GM23338 (cell line): ENCODE measurements around the gene IGFBP4. TPM values are rescaled to one million over a fixed set of nuclear protein-coding genes. Genes with fewer than 3 reads are reported as not detected.

ENCODE experiments used
- ATAC-seq: fragments of 200-7000 bp; cut with Tn5 transposase; 3 replicates; pipeline ENCODE4 v1.9.1; 2020
- DNase-seq: peaks from one replicate; pipeline ENCODE4 v3.0.0-alpha.2; 2015; ENCODE audit warnings: low spot score
- H2AFZ ChIP-seq: fragments of 200-600 bp; sonication (generic); 2 replicates; pipeline ENCODE4 v1.8.0; 2016; ENCODE audit warnings: antibody characterized with exemption, mild to moderate bottlenecking, moderate library complexity
- H3F3A ChIP-seq: fragments of 200-600 bp; sonication (generic); replicated peaks from 2 replicates; pipeline ENCODE4 v1.8.0; 2017; ENCODE audit warnings: antibody characterized with exemption, mixed run types, low read depth
- H3K27ac ChIP-seq: fragments of 200-600 bp; sonication (generic); 2 replicates; pipeline ENCODE4 v1.6.1; 2016; ENCODE audit warnings: low read depth
- H3K27me3 ChIP-seq: fragments of 200-600 bp; sonication (generic); 2 replicates; pipeline ENCODE4 v1.8.0; 2016; ENCODE audit warnings: mild to moderate bottlenecking, mixed run types, moderate library complexity; ENCODE audit not compliant: insufficient read depth
- H3K36me3 ChIP-seq: fragments of 200-600 bp; sonication (generic); 2 replicates; pipeline ENCODE4 v1.8.0; 2016; ENCODE audit warnings: mild to moderate bottlenecking; ENCODE audit not compliant: insufficient read depth
- H3K4me1 ChIP-seq: fragments of 200-600 bp; sonication (generic); 2 replicates; pipeline ENCODE4 v1.8.0; 2016; ENCODE audit warnings: mild to moderate bottlenecking, moderate library complexity; ENCODE audit not compliant: insufficient read depth
- H3K4me2 ChIP-seq: fragments of 200-600 bp; sonication (generic); 2 replicates; pipeline ENCODE4 v1.7.1; 2017; ENCODE audit warnings: mixed run types
- H3K4me3 ChIP-seq: fragments of 200-600 bp; sonication (generic); 2 replicates; pipeline ENCODE4 v1.6.1; 2016; ENCODE audit warnings: mixed run types
- H3K79me2 ChIP-seq: fragments of 200-600 bp; sonication (generic); replicated peaks from 2 replicates; pipeline ENCODE4 v1.8.0; 2017; ENCODE audit warnings: mild to moderate bottlenecking; ENCODE audit not compliant: insufficient read depth
- H3K9me2 ChIP-seq: fragments of 200-600 bp; sonication (generic); 2 replicates; pipeline ENCODE4 v1.8.0; 2017; ENCODE audit not compliant: insufficient read depth
- H4K20me1 ChIP-seq: fragments of 200-600 bp; sonication (generic); replicated peaks from 2 replicates; pipeline ENCODE4 v1.8.0; 2017; ENCODE audit warnings: mild to moderate bottlenecking; ENCODE audit not compliant: insufficient read depth
- H3K27ac Mint-ChIP-seq: 2 replicates; pipeline ENCODE4 v1.8.0; 2020; ENCODE audit warnings: inconsistent platforms, mild to moderate bottlenecking, moderate library complexity, mixed read lengths
- H3K27me3 Mint-ChIP-seq: 3 replicates; pipeline ENCODE4 v1.8.0; 2022; ENCODE audit warnings: low read depth, mild to moderate bottlenecking, moderate library complexity, mixed read lengths, inconsistent platforms; ENCODE audit not compliant: insufficient read depth, poor library complexity
- H3K36me3 Mint-ChIP-seq: 3 replicates; pipeline ENCODE4 v1.8.0; 2021; ENCODE audit warnings: low read depth, mild to moderate bottlenecking, inconsistent platforms, moderate library complexity, mixed read lengths
- H3K4me1 Mint-ChIP-seq: 3 replicates; pipeline ENCODE4 v1.8.0; 2020; ENCODE audit warnings: mild to moderate bottlenecking, inconsistent platforms, mixed read lengths
- H3K4me3 Mint-ChIP-seq: 3 replicates; pipeline ENCODE4 v1.8.0; 2021; ENCODE audit warnings: moderate library complexity, mild to moderate bottlenecking, inconsistent platforms, mixed read lengths
- H3K9me3 Mint-ChIP-seq: 3 replicates; pipeline ENCODE4 v1.8.0; 2020; ENCODE audit warnings: moderate library complexity, mild to moderate bottlenecking, inconsistent platforms, mixed read lengths
- CREB1 ChIP-seq: fragments of 250-450 bp; sonication (Bioruptor Pico); IDR thresholded peaks from 2 replicates; pipeline ENCODE4 v1.5.0; 2020; ENCODE audit warnings: low read depth, mild to moderate bottlenecking, moderate library complexity
- EZH2 ChIP-seq: fragments of 200-600 bp; sonication (generic); IDR thresholded peaks from one replicate; pipeline ENCODE4 v1.8.0; 2017; ENCODE audit warnings: antibody characterized with exemption, mild to moderate bottlenecking, low read depth; ENCODE audit not compliant: unreplicated experiment
- EZH2phosphoT487 ChIP-seq: fragments of 200-600 bp; sonication (generic); IDR thresholded peaks from one replicate; pipeline ENCODE4 v1.8.1; 2018; ENCODE audit warnings: antibody characterized with exemption; ENCODE audit not compliant: unreplicated experiment
- JUNB ChIP-seq: IDR thresholded peaks from one replicate; pipeline ENCODE4 v1.6.1; 2016; ENCODE audit warnings: antibody characterized with exemption; ENCODE audit not compliant: unreplicated experiment
- NANOG ChIP-seq: IDR thresholded peaks from 2 replicates; pipeline ENCODE4 v1.6.1; 2016; ENCODE audit warnings: antibody characterized with exemption, borderline replicate concordance
- POLR2AphosphoS5 ChIP-seq: IDR thresholded peaks from 2 replicates; pipeline ENCODE4 v1.6.1; 2016; ENCODE audit warnings: antibody characterized with exemption, low read depth
- STAT1 ChIP-seq: IDR thresholded peaks from one replicate; pipeline ENCODE4 v1.6.1; 2016; ENCODE audit warnings: antibody characterized with exemption; ENCODE audit not compliant: unreplicated experiment
- ZNF114 ChIP-seq: fragments of 250-450 bp; sonication (Bioruptor Pico); IDR thresholded peaks from 2 replicates; pipeline ENCODE4 v1.5.0; 2020; ENCODE audit warnings: mild to moderate bottlenecking, moderate library complexity
- ZNF331 ChIP-seq: fragments of 250-450 bp; sonication (Bioruptor Pico); IDR thresholded peaks from 2 replicates; pipeline ENCODE4 v1.5.0; 2020; ENCODE audit warnings: low read depth, mild to moderate bottlenecking, moderate library complexity
- polyA plus RNA-seq: library from polyadenylated mRNA; unstranded; fragments of >200 nt; fragmentation: Nextera tagmentation; extraction: Ambion mirVana; gene quantifications from 2 replicates; pipeline ENCODE4 v1.2.1, GENCODE V29; 2016
- total RNA-seq: library from RNA; depleted of rRNA; stranded (reverse); fragments of >200 nt; shearing (Covaris generic); gene quantifications from 2 replicates; pipeline ENCODE4 v1.2.3, GENCODE V29; 2014
- TF ChIP-seq, protein P1 (sequence below), 2 experiments: fragments of 200-600 bp in 1 of 2; sonication (generic) in 1 of 2; conservative IDR thresholded peaks; 2 replicates each; pipeline versions ENCODE4 v1.5.1 to v1.6.1; 2016 to 2017; ENCODE audit warnings: antibody characterized with exemption in 2 of 2, low read depth in 2 of 2, mild to moderate bottlenecking in 2 of 2, moderate library complexity in 1 of 2
- TF ChIP-seq, protein P2 (sequence below): IDR thresholded peaks from 2 replicates; pipeline ENCODE4 v1.6.1; 2016; ENCODE audit warnings: antibody characterized with exemption
- TF ChIP-seq, protein P3 (sequence below): IDR thresholded peaks from one replicate; pipeline ENCODE4 v1.6.1; 2018; ENCODE audit warnings: antibody characterized with exemption; ENCODE audit not compliant: unreplicated experiment
- TF ChIP-seq, protein P4 (sequence below): fragments of 250-450 bp; sonication (Bioruptor Pico); IDR thresholded peaks from 2 replicates; pipeline ENCODE4 v1.5.0; 2020; ENCODE audit warnings: mild to moderate bottlenecking, moderate library complexity

IGFBP4 gene
- total and polyA plus RNA-seq, 2 experiments from 2014 or later = 38.7 to 78.9 TPM

DNA sequence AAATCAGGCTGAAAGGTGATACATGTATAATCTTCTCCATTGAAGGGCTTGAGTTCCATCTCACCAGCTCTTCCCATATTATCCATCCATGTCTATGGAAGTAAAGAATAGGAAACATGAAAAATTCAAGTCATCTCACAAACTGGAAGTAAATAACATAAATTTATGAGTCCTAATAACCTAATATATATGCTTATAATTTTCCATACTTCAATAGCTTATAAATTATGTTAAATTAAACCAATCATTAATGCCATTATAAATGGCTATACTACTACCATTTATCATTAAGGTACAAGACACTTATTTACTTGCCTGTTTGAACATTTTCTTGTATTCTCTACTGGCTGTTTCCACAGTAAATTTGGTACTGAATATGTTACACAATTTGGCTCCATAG lies 30.4 kb upstream of the IGFBP4 start:
- no peaks in the 10 kb centered on the region for H3K9me3 Mint-ChIP-seq
- Histone ChIP-seq H2AFZ (no peak overlapping the region), H3K27me3 (no peaks in the 10 kb centered on the region), H3K4me3 (no peak overlapping the region), H3K36me3 (peaks cover 56% of the 10 kb centered on the region), H4K20me1 (no peaks in the 10 kb centered on the region; the same call in none of the 2 replicates), H3K9me2 (no peaks in the 10 kb centered on the region), H3F3A (peaks cover 12% of the 10 kb centered on the region; the same call in 1 of the 2 replicates), H3K79me2 (peaks cover 32% of the 10 kb centered on the region), H3K27ac (peak overlapping the region; percentile 51), H3K4me2 (no peak overlapping the region), H3K4me1 (peaks cover 37% of the 10 kb centered on the region)
- H3K4me1 Mint-ChIP-seq = peaks cover 46% of the 10 kb centered on the region
- H3K27me3 Mint-ChIP-seq = peaks cover 6% of the 10 kb centered on the region
- peaks cover 89% of the 10 kb centered on the region for H3K36me3 Mint-ChIP-seq
- DNase-seq = no peak
- H3K27ac Mint-ChIP-seq = no peak overlapping the region
- no peak for TF ChIP-seq NANOG
- TF ChIP-seq, protein P1, sequence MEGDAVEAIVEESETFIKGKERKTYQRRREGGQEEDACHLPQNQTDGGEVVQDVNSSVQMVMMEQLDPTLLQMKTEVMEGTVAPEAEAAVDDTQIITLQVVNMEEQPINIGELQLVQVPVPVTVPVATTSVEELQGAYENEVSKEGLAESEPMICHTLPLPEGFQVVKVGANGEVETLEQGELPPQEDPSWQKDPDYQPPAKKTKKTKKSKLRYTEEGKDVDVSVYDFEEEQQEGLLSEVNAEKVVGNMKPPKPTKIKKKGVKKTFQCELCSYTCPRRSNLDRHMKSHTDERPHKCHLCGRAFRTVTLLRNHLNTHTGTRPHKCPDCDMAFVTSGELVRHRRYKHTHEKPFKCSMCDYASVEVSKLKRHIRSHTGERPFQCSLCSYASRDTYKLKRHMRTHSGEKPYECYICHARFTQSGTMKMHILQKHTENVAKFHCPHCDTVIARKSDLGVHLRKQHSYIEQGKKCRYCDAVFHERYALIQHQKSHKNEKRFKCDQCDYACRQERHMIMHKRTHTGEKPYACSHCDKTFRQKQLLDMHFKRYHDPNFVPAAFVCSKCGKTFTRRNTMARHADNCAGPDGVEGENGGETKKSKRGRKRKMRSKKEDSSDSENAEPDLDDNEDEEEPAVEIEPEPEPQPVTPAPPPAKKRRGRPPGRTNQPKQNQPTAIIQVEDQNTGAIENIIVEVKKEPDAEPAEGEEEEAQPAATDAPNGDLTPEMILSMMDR (conservative IDR thresholded peaks at IDR 0.05; ENCODE audit: low read depth in 2 of 2) = no peak
- no peak for TF ChIP-seq POLR2AphosphoS5
- TF ChIP-seq EZH2 = no peak
- TF ChIP-seq CREB1 (CRISPR knock-in tag) = no peak
- TF ChIP-seq ZNF114 (CRISPR knock-in tag) = no peak
- TF ChIP-seq JUNB = no peak
- TF ChIP-seq, protein P2, sequence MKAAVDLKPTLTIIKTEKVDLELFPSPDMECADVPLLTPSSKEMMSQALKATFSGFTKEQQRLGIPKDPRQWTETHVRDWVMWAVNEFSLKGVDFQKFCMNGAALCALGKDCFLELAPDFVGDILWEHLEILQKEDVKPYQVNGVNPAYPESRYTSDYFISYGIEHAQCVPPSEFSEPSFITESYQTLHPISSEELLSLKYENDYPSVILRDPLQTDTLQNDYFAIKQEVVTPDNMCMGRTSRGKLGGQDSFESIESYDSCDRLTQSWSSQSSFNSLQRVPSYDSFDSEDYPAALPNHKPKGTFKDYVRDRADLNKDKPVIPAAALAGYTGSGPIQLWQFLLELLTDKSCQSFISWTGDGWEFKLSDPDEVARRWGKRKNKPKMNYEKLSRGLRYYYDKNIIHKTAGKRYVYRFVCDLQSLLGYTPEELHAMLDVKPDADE = no peak
- TF ChIP-seq, protein P3, sequence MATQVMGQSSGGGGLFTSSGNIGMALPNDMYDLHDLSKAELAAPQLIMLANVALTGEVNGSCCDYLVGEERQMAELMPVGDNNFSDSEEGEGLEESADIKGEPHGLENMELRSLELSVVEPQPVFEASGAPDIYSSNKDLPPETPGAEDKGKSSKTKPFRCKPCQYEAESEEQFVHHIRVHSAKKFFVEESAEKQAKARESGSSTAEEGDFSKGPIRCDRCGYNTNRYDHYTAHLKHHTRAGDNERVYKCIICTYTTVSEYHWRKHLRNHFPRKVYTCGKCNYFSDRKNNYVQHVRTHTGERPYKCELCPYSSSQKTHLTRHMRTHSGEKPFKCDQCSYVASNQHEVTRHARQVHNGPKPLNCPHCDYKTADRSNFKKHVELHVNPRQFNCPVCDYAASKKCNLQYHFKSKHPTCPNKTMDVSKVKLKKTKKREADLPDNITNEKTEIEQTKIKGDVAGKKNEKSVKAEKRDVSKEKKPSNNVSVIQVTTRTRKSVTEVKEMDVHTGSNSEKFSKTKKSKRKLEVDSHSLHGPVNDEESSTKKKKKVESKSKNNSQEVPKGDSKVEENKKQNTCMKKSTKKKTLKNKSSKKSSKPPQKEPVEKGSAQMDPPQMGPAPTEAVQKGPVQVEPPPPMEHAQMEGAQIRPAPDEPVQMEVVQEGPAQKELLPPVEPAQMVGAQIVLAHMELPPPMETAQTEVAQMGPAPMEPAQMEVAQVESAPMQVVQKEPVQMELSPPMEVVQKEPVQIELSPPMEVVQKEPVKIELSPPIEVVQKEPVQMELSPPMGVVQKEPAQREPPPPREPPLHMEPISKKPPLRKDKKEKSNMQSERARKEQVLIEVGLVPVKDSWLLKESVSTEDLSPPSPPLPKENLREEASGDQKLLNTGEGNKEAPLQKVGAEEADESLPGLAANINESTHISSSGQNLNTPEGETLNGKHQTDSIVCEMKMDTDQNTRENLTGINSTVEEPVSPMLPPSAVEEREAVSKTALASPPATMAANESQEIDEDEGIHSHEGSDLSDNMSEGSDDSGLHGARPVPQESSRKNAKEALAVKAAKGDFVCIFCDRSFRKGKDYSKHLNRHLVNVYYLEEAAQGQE = no peak
- TF ChIP-seq, protein P4, sequence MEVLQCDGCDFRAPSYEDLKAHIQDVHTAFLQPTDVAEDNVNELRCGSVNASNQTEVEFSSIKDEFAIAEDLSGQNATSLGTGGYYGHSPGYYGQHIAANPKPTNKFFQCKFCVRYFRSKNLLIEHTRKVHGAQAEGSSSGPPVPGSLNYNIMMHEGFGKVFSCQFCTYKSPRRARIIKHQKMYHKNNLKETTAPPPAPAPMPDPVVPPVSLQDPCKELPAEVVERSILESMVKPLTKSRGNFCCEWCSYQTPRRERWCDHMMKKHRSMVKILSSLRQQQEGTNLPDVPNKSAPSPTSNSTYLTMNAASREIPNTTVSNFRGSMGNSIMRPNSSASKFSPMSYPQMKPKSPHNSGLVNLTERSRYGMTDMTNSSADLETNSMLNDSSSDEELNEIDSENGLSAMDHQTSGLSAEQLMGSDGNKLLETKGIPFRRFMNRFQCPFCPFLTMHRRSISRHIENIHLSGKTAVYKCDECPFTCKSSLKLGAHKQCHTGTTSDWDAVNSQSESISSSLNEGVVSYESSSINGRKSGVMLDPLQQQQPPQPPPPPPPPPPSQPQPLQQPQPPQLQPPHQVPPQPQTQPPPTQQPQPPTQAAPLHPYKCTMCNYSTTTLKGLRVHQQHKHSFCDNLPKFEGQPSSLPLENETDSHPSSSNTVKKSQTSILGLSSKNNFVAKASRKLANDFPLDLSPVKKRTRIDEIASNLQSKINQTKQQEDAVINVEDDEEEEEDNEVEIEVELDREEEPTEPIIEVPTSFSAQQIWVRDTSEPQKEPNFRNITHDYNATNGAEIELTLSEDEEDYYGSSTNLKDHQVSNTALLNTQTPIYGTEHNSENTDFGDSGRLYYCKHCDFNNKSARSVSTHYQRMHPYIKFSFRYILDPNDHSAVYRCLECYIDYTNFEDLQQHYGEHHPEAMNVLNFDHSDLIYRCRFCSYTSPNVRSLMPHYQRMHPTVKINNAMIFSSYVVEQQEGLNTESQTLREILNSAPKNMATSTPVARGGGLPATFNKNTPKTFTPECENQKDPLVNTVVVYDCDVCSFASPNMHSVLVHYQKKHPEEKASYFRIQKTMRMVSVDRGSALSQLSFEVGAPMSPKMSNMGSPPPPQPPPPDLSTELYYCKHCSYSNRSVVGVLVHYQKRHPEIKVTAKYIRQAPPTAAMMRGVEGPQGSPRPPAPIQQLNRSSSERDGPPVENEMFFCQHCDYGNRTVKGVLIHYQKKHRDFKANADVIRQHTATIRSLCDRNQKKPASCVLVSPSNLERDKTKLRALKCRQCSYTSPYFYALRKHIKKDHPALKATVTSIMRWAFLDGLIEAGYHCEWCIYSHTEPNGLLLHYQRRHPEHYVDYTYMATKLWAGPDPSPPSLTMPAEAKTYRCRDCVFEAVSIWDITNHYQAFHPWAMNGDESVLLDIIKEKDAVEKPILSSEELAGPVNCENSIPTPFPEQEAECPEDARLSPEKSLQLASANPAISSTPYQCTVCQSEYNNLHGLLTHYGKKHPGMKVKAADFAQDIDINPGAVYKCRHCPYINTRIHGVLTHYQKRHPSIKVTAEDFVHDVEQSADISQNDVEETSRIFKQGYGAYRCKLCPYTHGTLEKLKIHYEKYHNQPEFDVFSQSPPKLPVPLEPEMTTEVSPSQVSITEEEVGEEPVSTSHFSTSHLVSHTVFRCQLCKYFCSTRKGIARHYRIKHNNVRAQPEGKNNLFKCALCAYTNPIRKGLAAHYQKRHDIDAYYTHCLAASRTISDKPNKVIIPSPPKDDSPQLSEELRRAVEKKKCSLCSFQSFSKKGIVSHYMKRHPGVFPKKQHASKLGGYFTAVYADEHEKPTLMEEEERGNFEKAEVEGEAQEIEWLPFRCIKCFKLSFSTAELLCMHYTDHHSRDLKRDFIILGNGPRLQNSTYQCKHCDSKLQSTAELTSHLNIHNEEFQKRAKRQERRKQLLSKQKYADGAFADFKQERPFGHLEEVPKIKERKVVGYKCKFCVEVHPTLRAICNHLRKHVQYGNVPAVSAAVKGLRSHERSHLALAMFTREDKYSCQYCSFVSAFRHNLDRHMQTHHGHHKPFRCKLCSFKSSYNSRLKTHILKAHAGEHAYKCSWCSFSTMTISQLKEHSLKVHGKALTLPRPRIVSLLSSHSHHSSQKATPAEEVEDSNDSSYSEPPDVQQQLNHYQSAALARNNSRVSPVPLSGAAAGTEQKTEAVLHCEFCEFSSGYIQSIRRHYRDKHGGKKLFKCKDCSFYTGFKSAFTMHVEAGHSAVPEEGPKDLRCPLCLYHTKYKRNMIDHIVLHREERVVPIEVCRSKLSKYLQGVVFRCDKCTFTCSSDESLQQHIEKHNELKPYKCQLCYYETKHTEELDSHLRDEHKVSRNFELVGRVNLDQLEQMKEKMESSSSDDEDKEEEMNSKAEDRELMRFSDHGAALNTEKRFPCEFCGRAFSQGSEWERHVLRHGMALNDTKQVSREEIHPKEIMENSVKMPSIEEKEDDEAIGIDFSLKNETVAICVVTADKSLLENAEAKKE (CRISPR knock-in tag) = no peak
- TF ChIP-seq EZH2phosphoT487 = no peak
- no peak for TF ChIP-seq STAT1
- no peak for TF ChIP-seq ZNF331 (CRISPR knock-in tag)
- no peak overlapping the region; the same call in 2 of the 3 replicates for H3K4me3 Mint-ChIP-seq
- no peak for ATAC-seq
